Fibroblast of lung (primary cell): ENCODE measurements around the gene SHKBP1. TPM values are rescaled to one million over a fixed set of nuclear protein-coding genes. Genes with fewer than 3 reads are reported as not detected.

ENCODE experiments used
- DNase-seq, 2 donors: peaks; one replicate each; pipeline versions ENCODE4 v3.0.0 to v3.0.0-alpha.2; 2010; ENCODE audit warnings: low read depth in 2 of 2
- H2AFZ ChIP-seq: 2 replicates; pipeline ENCODE4 v1.5.1; 2012; ENCODE audit warnings: low read length, control low read depth, inconsistent platforms
- H3K27ac ChIP-seq: 2 replicates; pipeline ENCODE4 v1.5.1; 2011; ENCODE audit warnings: low read length, control low read depth; ENCODE audit not compliant: insufficient read depth
- H3K27me3 ChIP-seq: 2 replicates; pipeline ENCODE4 v1.5.1; 2011; ENCODE audit warnings: mild to moderate bottlenecking, low read length; ENCODE audit not compliant: control insufficient read depth, insufficient read depth
- H3K36me3 ChIP-seq: 2 replicates; pipeline ENCODE4 v1.5.1; 2011; ENCODE audit warnings: low read length; ENCODE audit not compliant: control insufficient read depth, insufficient read depth
- H3K4me1 ChIP-seq: 2 replicates; pipeline ENCODE4 v1.5.1; 2011; ENCODE audit warnings: low read length; ENCODE audit not compliant: control insufficient read depth, insufficient read depth; ENCODE audit errors: extremely low read depth
- H3K4me2 ChIP-seq: 2 replicates; pipeline ENCODE4 v1.5.1; 2011; ENCODE audit warnings: low read length, control low read depth; ENCODE audit not compliant: insufficient read depth; ENCODE audit errors: extremely low read depth
- H3K4me3 ChIP-seq, 4 experiments: fragments of 200-600 bp in 1 of 4; sonication (generic) in 1 of 4; replicated peaks in 1 of 4; 2 replicates each; pipeline ENCODE4 v1.5.1; 2011 to 2016; ENCODE audit warnings: low read length in 4 of 4, low read depth in 3 of 4, mild to moderate bottlenecking in 3 of 4, control low read depth in 2 of 4, inconsistent platforms in 1 of 4, mixed read lengths in 1 of 4; ENCODE audit not compliant: insufficient read depth in 1 of 4; ENCODE audit errors: control extremely low read depth in 1 of 4
- H3K79me2 ChIP-seq: 2 replicates; pipeline ENCODE4 v1.5.1; 2012; ENCODE audit warnings: mild to moderate bottlenecking, low read length, inconsistent platforms; ENCODE audit not compliant: control insufficient read depth, insufficient read depth
- H3K9ac ChIP-seq: 2 replicates; pipeline ENCODE4 v1.5.1; 2011; ENCODE audit warnings: mild to moderate bottlenecking, low read length, control low read depth; ENCODE audit not compliant: insufficient read depth
- H3K9me3 ChIP-seq: 2 replicates; pipeline ENCODE4 v1.5.1; 2012; ENCODE audit warnings: low read depth, low read length; ENCODE audit not compliant: control insufficient read depth, insufficient read depth
- H4K20me1 ChIP-seq: 2 replicates; pipeline ENCODE4 v1.5.1; 2011; ENCODE audit warnings: low read length; ENCODE audit not compliant: control insufficient read depth, insufficient read depth; ENCODE audit errors: extremely low read depth
- CTCF ChIP-seq, 2 donors: IDR thresholded peaks in 1 of 2; conservative IDR thresholded peaks in 1 of 2; 1 replicate in 1 of 2; 2 replicates in 1 of 2; pipeline ENCODE4 v1.5.1; 2011 to 2012; ENCODE audit warnings: low read length in 2 of 2, control low read depth in 1 of 2, inconsistent platforms in 1 of 2, low read depth in 1 of 2, mild to moderate bottlenecking in 1 of 2
- EZH2 ChIP-seq: IDR thresholded peaks from 2 replicates; pipeline ENCODE4 v1.5.1; 2012; ENCODE audit warnings: low read length, control low read depth, mild to moderate bottlenecking; ENCODE audit errors: missing control alignments
- polyA plus RNA-seq, 2 donors: library from polyadenylated mRNA; depleted of rRNA in 1 of 2; stranded (reverse) in 1 of 2; unstranded in 1 of 2; fragments of >200 nt; gene quantifications; 2 replicates each; pipeline ENCODE4 v1.2.1, GENCODE V29; 2011 to 2012; ENCODE audit warnings: missing spikeins in 1 of 2
- total RNA-seq: library from RNA; depleted of rRNA; stranded (reverse); fragments of >200 nt; gene quantifications from 2 replicates; pipeline ENCODE4 v1.2.1, GENCODE V29; 2014

SHKBP1 gene
- total and polyA plus RNA-seq, 2 donors (not counting 1 experiment from before 2014, with no cell fraction given), result 35.6 to 43.4 TPM

DNA sequence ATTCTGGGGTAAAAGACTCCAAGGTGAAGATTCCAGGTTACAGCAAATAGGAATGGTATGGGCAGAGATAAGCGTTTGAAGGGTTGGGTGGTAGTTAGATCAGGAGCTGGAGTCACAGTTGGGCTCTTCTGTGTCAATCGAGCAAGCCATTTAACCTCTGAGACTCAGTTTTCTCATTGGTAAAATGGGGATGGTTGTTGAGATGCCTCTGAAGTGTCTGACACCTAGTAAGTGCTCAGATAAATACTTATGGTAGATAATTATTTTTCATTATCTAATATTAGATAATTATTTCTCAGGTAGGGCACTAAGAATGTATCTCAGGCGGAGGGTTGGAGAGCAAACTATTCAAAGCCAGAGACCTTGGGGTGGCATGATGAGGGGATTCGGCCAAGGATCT, 32.3 kb downstream of the SHKBP1 start:
- Histone ChIP-seq H2AFZ (no peak overlapping the region), H3K36me3 (peaks cover 3% of the 10 kb centered on the region), H3K79me2 (no peaks in the 10 kb centered on the region), H3K4me2 (no peak overlapping the region), H3K9ac (no peak overlapping the region), H3K4me3 (no peak overlapping the region), H3K27ac (no peak overlapping the region), H4K20me1 (no peaks in the 10 kb centered on the region), H3K9me3 (no peaks in the 10 kb centered on the region), H3K4me1 (peaks cover 4% of the 10 kb centered on the region), H3K27me3 (no peaks in the 10 kb centered on the region)
- DNase-seq, result no peak
- no peak for TF ChIP-seq CTCF (conservative IDR thresholded peaks at IDR 0.05 in 1 of 2, IDR thresholded peaks at IDR 0.05 in 1 of 2; ENCODE audit: low read depth in 1 of 2, low read length in 2 of 2)
- TF ChIP-seq EZH2, result no peak

DNA sequence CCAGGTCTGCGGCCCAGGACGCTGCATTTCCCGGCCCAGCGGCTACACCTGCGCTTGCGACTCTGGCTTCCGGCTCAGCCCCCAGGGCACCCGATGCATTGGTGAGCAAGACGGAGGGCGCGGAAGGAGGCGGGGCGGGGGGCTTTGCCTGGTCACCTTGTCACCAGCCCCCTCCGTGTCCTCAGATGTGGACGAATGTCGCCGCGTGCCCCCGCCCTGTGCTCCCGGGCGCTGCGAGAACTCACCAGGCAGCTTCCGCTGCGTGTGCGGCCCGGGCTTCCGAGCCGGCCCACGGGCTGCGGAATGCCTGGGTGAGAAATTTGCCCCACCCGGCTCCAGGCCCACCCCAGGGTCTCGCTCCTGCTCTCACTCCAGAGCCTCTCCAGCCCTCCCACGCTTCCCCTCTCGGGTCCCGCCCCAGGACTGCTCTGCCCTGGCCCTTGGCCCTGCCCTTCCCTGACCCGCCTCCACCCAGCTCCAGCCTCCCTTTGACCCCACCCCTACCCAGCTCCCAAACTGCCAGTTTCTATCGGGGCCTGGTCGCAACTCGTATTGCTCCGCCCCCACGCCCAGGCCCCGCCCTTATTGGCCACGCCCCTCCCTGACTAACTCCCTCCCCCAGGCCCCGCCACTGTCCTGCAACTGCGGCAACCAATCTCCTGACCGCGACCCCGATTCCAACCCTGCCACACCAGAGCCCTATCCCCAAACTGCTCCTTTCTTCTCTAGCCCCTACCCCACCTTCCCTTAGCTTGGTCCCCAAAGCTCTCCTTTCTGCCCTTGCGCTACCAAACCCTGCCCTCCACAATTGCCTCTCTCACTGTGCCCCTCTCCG, 33.1 kb downstream of the SHKBP1 start:
- Histone ChIP-seq H3K9me3 (no peaks in the 10 kb centered on the region), H3K27me3 (no peaks in the 10 kb centered on the region), H3K27ac (no peak overlapping the region), H3K4me2 (no peak overlapping the region), H3K79me2 (no peaks in the 10 kb centered on the region), H3K4me1 (peaks cover 2% of the 10 kb centered on the region), H2AFZ (no peak overlapping the region), H3K4me3 (peak overlapping the region in 1 of 4 experiments; percentile 4), H3K36me3 (peaks cover 4% of the 10 kb centered on the region), H4K20me1 (no peaks in the 10 kb centered on the region), H3K9ac (no peak overlapping the region)
- peak in 1 of 2 donors; percentile 71 for DNase-seq
- no peak for TF ChIP-seq CTCF (conservative IDR thresholded peaks at IDR 0.05 in 1 of 2, IDR thresholded peaks at IDR 0.05 in 1 of 2; ENCODE audit: low read depth in 1 of 2, low read length in 2 of 2)
- TF ChIP-seq EZH2, result no peak

DNA sequence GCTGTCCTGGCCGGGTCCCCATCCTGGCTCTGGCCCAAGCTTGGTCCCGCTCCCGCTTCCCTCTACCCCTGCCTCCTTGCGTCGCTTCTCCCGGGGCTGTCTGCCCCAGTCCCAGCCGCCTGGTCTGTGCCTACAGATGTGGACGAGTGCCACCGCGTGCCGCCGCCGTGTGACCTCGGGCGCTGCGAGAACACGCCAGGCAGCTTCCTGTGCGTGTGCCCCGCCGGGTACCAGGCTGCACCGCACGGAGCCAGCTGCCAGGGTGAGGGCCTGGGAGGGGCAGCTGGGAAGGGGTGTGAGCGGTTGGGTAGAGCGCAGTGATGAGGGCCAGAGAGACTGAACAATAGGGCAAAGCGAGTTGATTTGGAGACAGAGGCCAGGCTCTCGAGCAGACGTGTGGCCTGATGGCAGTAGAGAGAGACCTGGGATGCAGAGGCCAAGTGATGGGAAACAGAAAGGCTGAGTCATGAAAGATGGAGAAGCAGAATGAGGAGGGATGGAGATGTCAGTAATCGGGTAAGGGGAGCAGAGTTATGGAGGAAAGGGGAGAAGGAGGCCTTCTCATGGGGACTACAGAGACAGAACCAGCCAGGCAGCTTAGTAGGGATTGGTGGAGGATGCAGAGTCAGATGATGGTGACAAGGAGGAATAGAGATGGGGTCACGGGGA, 33.9 kb downstream of the SHKBP1 start:
- H3K27me3 ChIP-seq, result no peaks in the 10 kb centered on the region
- H3K9ac ChIP-seq, result no peak overlapping the region
- TF ChIP-seq CTCF (conservative IDR thresholded peaks at IDR 0.05 in 1 of 2, IDR thresholded peaks at IDR 0.05 in 1 of 2; ENCODE audit: low read depth in 1 of 2, low read length in 2 of 2), result no peak
- TF ChIP-seq EZH2, result no peak
- no peaks in the 10 kb centered on the region for H3K79me2 ChIP-seq
- peak overlapping the region in 1 of 4 experiments; percentile 4 for H3K4me3 ChIP-seq
- H3K9me3 ChIP-seq, result no peaks in the 10 kb centered on the region
- H4K20me1 ChIP-seq, result no peaks in the 10 kb centered on the region
- H3K4me1 ChIP-seq, result peaks cover 4% of the 10 kb centered on the region
- no peak overlapping the region for H3K4me2 ChIP-seq
- no peak overlapping the region for H3K27ac ChIP-seq
- no peak for DNase-seq
- H3K36me3 ChIP-seq, result peaks cover 4% of the 10 kb centered on the region
- no peak overlapping the region for H2AFZ ChIP-seq
